ENCODE results near the gene SLC6A7. TPM values are rescaled to one million over a fixed set of nuclear protein-coding genes. Genes with fewer than 3 reads are reported as not detected.
"Not testable (repeated sequence)": the region's sequence is repeated elsewhere in the genome, so short reads cannot be mapped to it uniquely, and the experiment has no call there.

The SLC6A7 gene
- total RNA-seq, 4 donors from 2014 or later, result not detected

GRCh38 chr5:150245111-150245789 lies 55.4 kb downstream of the SLC6A7 start:
- WGBS, 2 donors, result 42 to 46% methylated on average over 18 of the region's 18 CpGs
- no peak overlapping the region for H3K4me3 ChIP-seq

GRCh38 chr5:150245808-150246207 lies 55.9 kb downstream of the SLC6A7 start:
- no peaks in the 10 kb centered on the region for H3K27me3 ChIP-seq
- no peak for DNase-seq (ENCODE audit: low spot score in 2 of 2)
- TF ChIP-seq CTCF (IDR thresholded peaks at IDR 0.05), result no peak
- TF ChIP-seq POLR2A (IDR thresholded peaks at IDR 0.05), result no peak
- TF ChIP-seq EP300 (IDR thresholded peaks at IDR 0.05), result no peak
- H3K27ac ChIP-seq, result no peak overlapping the region
- H3K4me3 ChIP-seq, result no peak overlapping the region
- H3K9me3 ChIP-seq, result no peaks in the 10 kb centered on the region
- 56 to 82% methylated on average over 2 to 3 of the region's 3 CpGs for WGBS, 2 donors
- H3K4me1 ChIP-seq, result peaks cover 0 to 25% (median 2%) of the 10 kb centered on the region in 4 donors
- no peaks in the 10 kb centered on the region for H3K36me3 ChIP-seq

More at GRCh38 chr5:150245111-150245789, 55.4 kb downstream of the SLC6A7 start:
- no peaks in the 10 kb centered on the region for H3K36me3 ChIP-seq
- no peaks in the 10 kb centered on the region for H3K27me3 ChIP-seq
- H3K27ac ChIP-seq, result peak overlapping the region in 1 of 4 donors; percentile 41
- DNase-seq (ENCODE audit: low spot score in 2 of 2), result no peak
- H3K4me1 ChIP-seq, result peaks cover 0 to 25% (median 2%) of the 10 kb centered on the region in 4 donors
- no peak for TF ChIP-seq EP300 (IDR thresholded peaks at IDR 0.05)
- no peak for TF ChIP-seq CTCF (IDR thresholded peaks at IDR 0.05)
- no peak for TF ChIP-seq POLR2A (IDR thresholded peaks at IDR 0.05)
- H3K9me3 ChIP-seq, result no peaks in the 10 kb centered on the region

DNA sequence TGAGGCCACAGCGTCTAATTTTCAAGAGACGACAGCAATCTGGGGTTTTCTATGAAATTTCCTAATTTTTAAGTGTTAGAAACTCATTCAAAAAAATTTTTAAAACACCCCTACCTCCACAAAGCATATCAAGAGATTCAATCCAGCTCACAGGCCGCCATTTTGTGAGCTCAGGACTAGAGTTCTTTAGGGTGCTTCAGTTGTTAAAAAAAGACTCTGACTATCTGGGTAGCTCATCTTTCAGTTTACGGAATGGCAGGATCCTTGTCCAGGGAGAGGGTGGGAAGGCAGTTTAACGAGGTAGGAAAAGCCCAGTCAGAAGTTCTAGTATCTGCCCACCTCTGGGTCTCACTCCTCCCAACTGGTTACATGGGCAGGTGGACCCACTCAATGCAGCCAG lies 56.6 kb downstream of the SLC6A7 start:
- TF ChIP-seq CTCF (IDR thresholded peaks at IDR 0.05) (no peak), POLR2A (IDR thresholded peaks at IDR 0.05) (no peak), EP300 (IDR thresholded peaks at IDR 0.05) (no peak)

DNA sequence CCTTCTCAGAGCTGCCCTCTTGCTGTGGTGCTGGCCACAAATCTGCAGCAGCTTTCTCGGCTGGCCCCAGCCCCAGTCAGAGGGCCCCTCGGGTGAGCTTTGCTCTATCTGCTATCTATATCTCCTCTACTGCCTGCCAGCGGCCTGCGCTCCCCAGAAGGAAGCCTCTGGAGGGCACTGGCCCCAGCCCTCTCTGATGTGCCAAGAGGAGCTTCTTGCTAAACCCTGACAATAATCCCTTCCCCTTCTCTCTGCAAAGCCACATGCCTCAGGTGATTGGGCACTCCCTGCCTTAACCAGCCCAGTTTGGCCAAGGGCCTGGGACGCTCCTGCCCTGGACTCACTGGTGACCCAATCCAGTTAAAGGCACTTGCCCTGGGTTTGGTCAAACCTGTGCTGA lies 57.0 kb downstream of the SLC6A7 start:
- 94 to 95% methylated on average over 4 to 5 of the region's 5 CpGs for WGBS, 2 donors
- Histone ChIP-seq H3K4me3 (no peak overlapping the region), H3K4me1 (peaks cover 0 to 25% (median 2%) of the 10 kb centered on the region in 4 donors), H3K27ac (no peak overlapping the region), H3K9me3 (no peaks in the 10 kb centered on the region), H3K27me3 (no peaks in the 10 kb centered on the region), H3K36me3 (no peaks in the 10 kb centered on the region)
- TF ChIP-seq POLR2A (IDR thresholded peaks at IDR 0.05) (no peak), EP300 (IDR thresholded peaks at IDR 0.05) (no peak)
- no peak for DNase-seq (ENCODE audit: low spot score in 2 of 2)

More for the DNA sequence above, 56.6 kb downstream of the SLC6A7 start:
- Histone ChIP-seq H3K27ac (no peak overlapping the region), H3K4me3 (no peak overlapping the region), H3K4me1 (peaks cover 0 to 25% (median 2%) of the 10 kb centered on the region in 4 donors), H3K9me3 (no peaks in the 10 kb centered on the region), H3K36me3 (no peaks in the 10 kb centered on the region), H3K27me3 (no peaks in the 10 kb centered on the region)
- WGBS, 2 donors, result 89 to 94% methylated on average over 5 of the region's 5 CpGs
- DNase-seq (ENCODE audit: low spot score in 2 of 2), result no peak

GRCh38 chr5:150247726-150248125 lies 57.9 kb downstream of the SLC6A7 start:
- no peak for DNase-seq (ENCODE audit: low spot score in 2 of 2)
- Histone ChIP-seq H3K4me1 (peaks cover 0 to 25% (median 2%) of the 10 kb centered on the region in 4 donors), H3K36me3 (no peaks in the 10 kb centered on the region), H3K27ac (no peak overlapping the region), H3K27me3 (no peaks in the 10 kb centered on the region), H3K4me3 (no peak overlapping the region), H3K9me3 (no peaks in the 10 kb centered on the region)
- TF ChIP-seq EP300 (IDR thresholded peaks at IDR 0.05) (no peak), POLR2A (IDR thresholded peaks at IDR 0.05) (no peak), CTCF (IDR thresholded peaks at IDR 0.05) (no peak)
- 93 to 94% methylated on average over 9 of the region's 9 CpGs for WGBS, 2 donors

DNA sequence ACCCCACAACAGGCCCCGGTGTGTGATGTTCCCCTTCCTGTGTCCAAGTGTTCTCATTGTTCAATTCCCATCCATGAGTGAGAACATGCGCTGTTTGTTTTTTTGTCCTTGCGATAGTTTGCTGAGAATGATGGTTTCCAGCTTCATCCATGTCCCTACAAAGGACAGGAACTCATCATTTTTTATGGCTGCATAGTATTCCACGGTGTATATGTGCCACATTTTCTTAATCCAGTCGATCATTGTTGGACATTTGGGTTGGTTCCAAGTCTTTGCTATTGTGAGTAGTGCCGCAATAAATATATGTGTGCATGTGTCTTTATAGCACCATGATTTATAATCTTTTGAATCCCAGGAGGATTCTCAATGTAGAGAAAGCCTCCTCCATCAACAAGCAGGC lies 58.6 kb downstream of the SLC6A7 start:
- not testable (repeated sequence) for H3K36me3 ChIP-seq; H3K27me3 ChIP-seq; H3K9me3 ChIP-seq; H3K27ac ChIP-seq; H3K4me3 ChIP-seq; DNase-seq (ENCODE audit: low spot score in 2 of 2)
- WGBS, 2 donors, result 93 to 94% methylated on average over 6 of the region's 6 CpGs
- H3K4me1 ChIP-seq, result peaks cover 0 to 25% (median 2%) of the 10 kb centered on the region in 4 donors

Data from tibial nerve (tissue), 4 donors.